A673 (cell line): ENCODE measurements around the gene OVCH2. TPM values are rescaled to one million over a fixed set of nuclear protein-coding genes. Genes with fewer than 3 reads are reported as not detected.

ENCODE experiments used
- BruUV-seq: library from RNA; stranded (reverse); fragments of 400-500 nt; replicated peaks from 2 replicates; lab custom pipeline; 2021; lab: Mats Ljungman, UMichigan
- CTCF ChIA-PET: fragments of 300-600 bp; sonication (Branson Sonifier 250); formaldehyde crosslinking; loops from one replicate; lab custom pipeline; 2022; ENCODE audit warnings: antibody characterized with exemption; lab: Charles Lee
- POLR2A ChIA-PET: fragments of 300-600 bp; sonication (Branson Sonifier 250); formaldehyde crosslinking; loops from one replicate; lab custom pipeline; 2022; ENCODE audit warnings: antibody characterized with exemption; ENCODE audit not compliant: low non-redundant PET; lab: Charles Lee
- DNase-seq: peaks from one replicate; pipeline ENCODE4 v3.0.0-alpha.2; 2015; ENCODE audit warnings: low spot score
- H3K27ac ChIP-seq: fragments of 200-600 bp; sonication (generic); 2 replicates; pipeline ENCODE4 v1.5.1; 2016; ENCODE audit warnings: mixed run types, low read depth, mild to moderate bottlenecking, mixed read lengths, antibody characterized with exemption, low read length; ENCODE audit not compliant: poor library complexity, severe bottlenecking
- H3K27me3 ChIP-seq: fragments of 200-600 bp; sonication (generic); replicated peaks from 2 replicates; pipeline ENCODE4 v1.6.1; 2017; ENCODE audit warnings: mixed run types, low read depth, mild to moderate bottlenecking, mixed read lengths, antibody characterized with exemption, low read length; ENCODE audit not compliant: insufficient read depth, poor library complexity
- H3K36me3 ChIP-seq: fragments of 200-600 bp; sonication (generic); 2 replicates; pipeline ENCODE4 v1.6.1; 2016; ENCODE audit warnings: mixed run types, mild to moderate bottlenecking, mixed read lengths, antibody characterized with exemption, low read length; ENCODE audit not compliant: insufficient read depth, poor library complexity, severe bottlenecking
- H3K4me1 ChIP-seq: fragments of 200-600 bp; sonication (generic); 2 replicates; pipeline ENCODE4 v1.6.1; 2017; ENCODE audit warnings: mixed run types, mild to moderate bottlenecking, mixed read lengths, antibody characterized with exemption, low read length; ENCODE audit not compliant: insufficient read depth, poor library complexity, severe bottlenecking
- H3K4me3 ChIP-seq: fragments of 200-600 bp; sonication (generic); 2 replicates; pipeline ENCODE4 v1.5.1; 2016; ENCODE audit warnings: low read depth, mixed run types, mild to moderate bottlenecking, mixed read lengths, low read length; ENCODE audit not compliant: poor library complexity, severe bottlenecking
- H3K9me3 ChIP-seq: fragments of 200-600 bp; sonication (generic); 2 replicates; pipeline ENCODE4 v1.6.1; 2016; ENCODE audit warnings: mixed run types, low read depth, mild to moderate bottlenecking, mixed read lengths, antibody characterized with exemption, low read length; ENCODE audit not compliant: poor library complexity, severe bottlenecking
- CTCF ChIP-seq: fragments of 300-800, 200-600 bp; sonication (generic); conservative IDR thresholded peaks from 2 replicates; pipeline ENCODE4 v1.5.1; 2017; ENCODE audit warnings: low read depth, mild to moderate bottlenecking, antibody characterized with exemption, low read length, moderate library complexity, mixed read lengths
- EZH2 ChIP-seq: fragments of 200-600 bp; sonication (generic); IDR thresholded peaks from 2 replicates; pipeline ENCODE4 v1.6.1; 2017; ENCODE audit warnings: borderline replicate concordance, low read depth, mild to moderate bottlenecking, mixed read lengths, antibody characterized with exemption, low read length; ENCODE audit not compliant: poor library complexity, severe bottlenecking
- intact Hi-C: fragments of 100-400 bp; cut with micrococcal nuclease; formaldehyde crosslinking; loops from one replicate; pipeline ENCODE4 v1.10.0; 2022; ENCODE audit not compliant: unreplicated experiment
- total RNA-seq: library from RNA; stranded (reverse); gene quantifications from 2 replicates; pipeline ENCODE4 v1.2.3, GENCODE V29; 2021

OVCH2 gene
- total RNA-seq, 1 experiment from 2014 or later: not detected

- H3K27ac ChIP-seq: no peak overlapping the region
- TF ChIP-seq EZH2 (no peak), CTCF (no peak)
- intact Hi-C loops: no loop called here
- H3K4me1 ChIP-seq: no peaks in the 10 kb centered on the region
- no peak overlapping the region for H3K4me3 ChIP-seq
- no peaks in the 10 kb centered on the region for H3K27me3 ChIP-seq
- no peaks in the 10 kb centered on the region for H3K9me3 ChIP-seq
- no peak for DNase-seq
- POLR2A ChIA-PET: no interaction called here
- H3K36me3 ChIP-seq: no peaks in the 10 kb centered on the region
- CTCF ChIA-PET: interaction anchor here (0.7 kb wide), 1 partner anchor 588 kb away, joined by 4 read pairs; no protein-coding TSS in a partner anchor
- no TSS peak for BruUV-seq
Observed at GRCh38 chr11:7686761-7687160, 19.5 kb downstream of the OVCH2 start.

DNA sequence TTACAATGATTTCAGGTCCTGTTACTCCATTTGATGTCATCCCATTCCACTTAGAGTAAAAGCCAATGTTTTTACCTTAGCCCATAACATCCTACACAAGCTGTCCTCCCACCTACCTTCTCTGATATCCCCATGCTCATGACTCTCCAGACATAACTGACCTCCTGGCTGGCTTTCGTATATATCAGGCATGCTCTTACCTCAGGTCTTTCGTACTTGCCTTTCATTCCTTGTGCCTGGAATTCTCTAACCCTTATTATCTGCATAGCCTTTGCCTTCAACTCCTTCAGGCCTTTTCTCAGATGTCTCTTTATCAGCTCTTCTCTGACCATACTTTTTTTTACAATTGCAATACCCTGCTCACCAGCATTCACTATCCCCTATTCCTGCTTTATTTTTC, 22.7 kb downstream of the OVCH2 start:
- Histone ChIP-seq H3K4me3 (no peak overlapping the region), H3K4me1 (peaks cover 4% of the 10 kb centered on the region), H3K36me3 (no peaks in the 10 kb centered on the region), H3K9me3 (no peaks in the 10 kb centered on the region), H3K27ac (no peak overlapping the region), H3K27me3 (no peaks in the 10 kb centered on the region)
- TF ChIP-seq EZH2 (no peak), CTCF (no peak)
- intact Hi-C loops: no loop called here
- BruUV-seq: no TSS peak
- ChIA-PET CTCF (interaction anchor here (0.7 kb wide), 1 partner anchor 18 kb away, joined by 3 read pairs; no protein-coding TSS in a partner anchor), POLR2A (no interaction called here)
- no peak for DNase-seq

- intact Hi-C loops: no loop called here
- Histone ChIP-seq H3K27ac (peak overlapping the region; percentile 47), H3K9me3 (no peaks in the 10 kb centered on the region), H3K27me3 (peaks cover 21% of the 10 kb centered on the region), H3K4me1 (peaks cover 4% of the 10 kb centered on the region), H3K4me3 (no peak overlapping the region), H3K36me3 (no peaks in the 10 kb centered on the region)
- TF ChIP-seq EZH2 (no peak), CTCF (no peak)
- CTCF ChIA-PET: interaction anchor here (0.9 kb wide), 1 partner anchor 17 kb away, joined by 21 read pairs; no protein-coding TSS in a partner anchor
- DNase-seq: peak; percentile 40
- POLR2A ChIA-PET: no interaction called here
- no TSS peak for BruUV-seq
Observed at GRCh38 chr11:7677796-7678201, 28.5 kb downstream of the OVCH2 start.
